Thoracic aorta (tissue), 2 donors: ENCODE measurements around the gene MEGF9. TPM values are rescaled to one million over a fixed set of nuclear protein-coding genes. Genes with fewer than 3 reads are reported as not detected.

Source experiments
- ATAC-seq: fragments of 150-250 bp; one replicate; pipeline ENCODE4 v1.8.0; 2017; ENCODE audit warnings: low read depth; ENCODE audit not compliant: insufficient number of reproducible peaks, low FRiP score
- DNase-seq: peaks from one replicate; pipeline ENCODE4 v3.0.0-alpha.2; 2020; ENCODE audit warnings: low spot score
- H3K27ac ChIP-seq, 2 donors: fragments of 200-600 bp; sonication (generic); 1 replicate in 1 of 2; 2 replicates in 1 of 2; pipeline ENCODE4 v1.5.1; 2016; ENCODE audit warnings: mild to moderate bottlenecking in 2 of 2, moderate library complexity in 2 of 2
- H3K27me3 ChIP-seq: fragments of 200-600 bp; sonication (generic); replicated peaks from 2 replicates; pipeline ENCODE4 v1.6.0; 2016; ENCODE audit warnings: mild to moderate bottlenecking; ENCODE audit not compliant: insufficient read depth
- H3K36me3 ChIP-seq: fragments of 200-600 bp; sonication (generic); one replicate; pipeline ENCODE4 v1.5.1; 2016
- H3K4me1 ChIP-seq, 2 donors: fragments of 200-600 bp; sonication (generic); 1 replicate in 1 of 2; 2 replicates in 1 of 2; pipeline versions ENCODE4 v1.5.1 to v1.6.0; 2016; ENCODE audit warnings: low read depth in 2 of 2, mild to moderate bottlenecking in 1 of 2; ENCODE audit not compliant: control insufficient read depth in 1 of 2
- H3K4me3 ChIP-seq: fragments of 200-600 bp; sonication (generic); 2 replicates; pipeline ENCODE4 v1.5.1; 2016; ENCODE audit warnings: mild to moderate bottlenecking
- H3K9me3 ChIP-seq: fragments of 200-600 bp; sonication (generic); 2 replicates; pipeline ENCODE4 v1.5.1; 2016
- total RNA-seq, 2 donors: library from RNA; depleted of rRNA; stranded (reverse); fragments of >200 nt; gene quantifications; one replicate each; pipeline versions ENCODE4 v1.1.0 to v1.2.3, GENCODE V29; 2016
- TF ChIP-seq, protein P1 (sequence below): fragments of 200-600 bp; sonication (generic); IDR thresholded peaks from one replicate; pipeline ENCODE4 v1.5.1; 2019; ENCODE audit warnings: antibody characterized with exemption

MEGF9 gene
- total RNA-seq, 2 donors from 2014 or later = 19.2 to 27.3 TPM

DNA sequence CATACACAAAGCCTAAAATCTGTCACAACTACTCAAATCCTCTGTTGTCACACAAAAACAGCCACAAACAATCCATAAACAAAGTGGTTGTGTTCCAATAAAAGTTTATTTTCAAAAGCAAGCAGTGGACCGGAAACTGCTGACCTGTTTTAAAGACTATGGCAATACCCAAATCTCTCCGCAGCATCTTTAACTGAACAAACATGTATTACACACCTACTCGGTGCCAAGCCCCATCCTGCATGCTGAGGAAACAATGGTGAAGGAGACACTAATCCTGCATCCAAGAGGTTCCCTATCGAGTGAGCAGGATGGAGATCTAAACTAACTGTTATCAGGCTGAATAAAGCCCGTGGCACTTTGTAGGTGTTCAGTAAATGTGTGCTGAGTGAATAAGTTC lies 145.5 kb downstream of the MEGF9 start:
- TF ChIP-seq, protein P1, sequence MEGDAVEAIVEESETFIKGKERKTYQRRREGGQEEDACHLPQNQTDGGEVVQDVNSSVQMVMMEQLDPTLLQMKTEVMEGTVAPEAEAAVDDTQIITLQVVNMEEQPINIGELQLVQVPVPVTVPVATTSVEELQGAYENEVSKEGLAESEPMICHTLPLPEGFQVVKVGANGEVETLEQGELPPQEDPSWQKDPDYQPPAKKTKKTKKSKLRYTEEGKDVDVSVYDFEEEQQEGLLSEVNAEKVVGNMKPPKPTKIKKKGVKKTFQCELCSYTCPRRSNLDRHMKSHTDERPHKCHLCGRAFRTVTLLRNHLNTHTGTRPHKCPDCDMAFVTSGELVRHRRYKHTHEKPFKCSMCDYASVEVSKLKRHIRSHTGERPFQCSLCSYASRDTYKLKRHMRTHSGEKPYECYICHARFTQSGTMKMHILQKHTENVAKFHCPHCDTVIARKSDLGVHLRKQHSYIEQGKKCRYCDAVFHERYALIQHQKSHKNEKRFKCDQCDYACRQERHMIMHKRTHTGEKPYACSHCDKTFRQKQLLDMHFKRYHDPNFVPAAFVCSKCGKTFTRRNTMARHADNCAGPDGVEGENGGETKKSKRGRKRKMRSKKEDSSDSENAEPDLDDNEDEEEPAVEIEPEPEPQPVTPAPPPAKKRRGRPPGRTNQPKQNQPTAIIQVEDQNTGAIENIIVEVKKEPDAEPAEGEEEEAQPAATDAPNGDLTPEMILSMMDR = no peak
- Histone ChIP-seq H3K4me1 (peaks cover 16 to 32% of the 10 kb centered on the region in 2 donors), H3K27ac (no peak overlapping the region), H3K9me3 (no peaks in the 10 kb centered on the region), H3K4me3 (no peak overlapping the region), H3K27me3 (no peaks in the 10 kb centered on the region), H3K36me3 (peaks cover 34% of the 10 kb centered on the region)
- ATAC-seq (no peak), DNase-seq (no peak)

DNA sequence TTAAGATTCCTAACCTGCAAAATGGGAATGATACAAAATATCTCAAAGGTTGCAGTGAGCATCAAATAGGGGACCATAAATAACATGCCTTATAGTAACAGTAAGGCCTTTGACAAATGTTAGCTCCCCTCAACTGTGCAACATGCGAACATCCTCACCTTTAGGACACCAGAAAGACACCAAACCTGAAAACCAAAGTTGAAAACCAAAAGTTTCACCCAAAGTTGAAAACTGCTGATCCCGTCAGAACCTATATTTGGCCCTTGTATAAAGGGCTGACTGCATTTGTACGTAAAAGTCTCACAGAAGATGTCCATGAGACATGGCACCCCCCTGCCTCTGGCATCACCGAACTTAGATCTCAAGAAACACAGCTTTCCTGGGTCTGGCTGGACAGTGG lies 146.4 kb downstream of the MEGF9 start:
- Histone ChIP-seq H3K9me3 (no peaks in the 10 kb centered on the region), H3K36me3 (peaks cover 35% of the 10 kb centered on the region), H3K27me3 (no peaks in the 10 kb centered on the region), H3K4me1 (peaks cover 16 to 31% of the 10 kb centered on the region in 2 donors), H3K4me3 (no peak overlapping the region), H3K27ac (no peak overlapping the region)
- no peak for DNase-seq
- no peak for ATAC-seq
- TF ChIP-seq, protein P1 = no peak

DNA sequence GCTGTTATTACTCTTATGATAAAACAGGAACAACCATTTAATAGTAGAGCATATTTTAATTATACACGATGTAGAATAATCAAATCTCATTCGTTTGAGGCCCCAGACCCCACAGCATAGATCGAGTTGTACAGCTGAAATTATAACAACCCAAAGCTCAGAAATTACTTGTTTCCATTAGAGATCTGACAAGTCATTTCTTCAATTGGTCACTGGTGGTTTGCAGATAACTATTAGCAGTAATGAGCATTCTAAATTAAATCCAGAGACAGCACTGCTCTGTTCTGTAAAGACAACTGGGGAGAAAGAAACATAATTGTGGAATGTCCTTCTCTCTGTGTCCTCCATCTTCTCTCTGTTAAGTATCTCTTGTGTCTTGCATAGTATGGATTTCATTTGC lies 147.2 kb downstream of the MEGF9 start:
- no peak for ATAC-seq
- no peaks in the 10 kb centered on the region for H3K27me3 ChIP-seq
- no peak for DNase-seq
- H3K4me3 ChIP-seq = no peak overlapping the region
- H3K36me3 ChIP-seq = peaks cover 35% of the 10 kb centered on the region
- no peaks in the 10 kb centered on the region for H3K9me3 ChIP-seq
- peaks cover 13 to 23% of the 10 kb centered on the region in 2 donors for H3K4me1 ChIP-seq
- no peak overlapping the region for H3K27ac ChIP-seq
- TF ChIP-seq, protein P1 = no peak

DNA sequence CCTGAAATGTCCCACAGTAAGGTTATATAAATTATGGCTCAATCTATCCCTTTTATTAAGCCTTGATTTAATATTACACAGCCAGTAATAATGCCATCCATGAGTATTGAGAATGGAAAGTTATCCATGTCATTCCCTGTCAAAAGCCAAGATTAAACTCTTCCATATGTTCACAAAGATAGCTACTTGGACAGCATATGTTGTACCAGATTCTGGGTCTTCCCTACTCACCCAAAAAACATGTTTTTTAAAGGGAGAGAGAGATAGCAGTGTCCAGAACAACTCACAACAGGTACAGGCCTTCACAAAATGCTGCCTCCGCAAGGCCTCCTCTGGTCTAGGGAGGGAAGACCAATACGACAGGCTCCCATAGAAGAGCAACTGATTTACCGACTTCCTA lies 149.7 kb downstream of the MEGF9 start:
- H3K36me3 ChIP-seq = peaks cover 33% of the 10 kb centered on the region
- no peaks in the 10 kb centered on the region for H3K27me3 ChIP-seq
- H3K4me3 ChIP-seq = no peak overlapping the region
- no peak for ATAC-seq
- no peaks in the 10 kb centered on the region for H3K9me3 ChIP-seq
- TF ChIP-seq, protein P1 = no peak
- no peak overlapping the region for H3K27ac ChIP-seq
- H3K4me1 ChIP-seq = no peaks in the 10 kb centered on the region
- no peak for DNase-seq

DNA sequence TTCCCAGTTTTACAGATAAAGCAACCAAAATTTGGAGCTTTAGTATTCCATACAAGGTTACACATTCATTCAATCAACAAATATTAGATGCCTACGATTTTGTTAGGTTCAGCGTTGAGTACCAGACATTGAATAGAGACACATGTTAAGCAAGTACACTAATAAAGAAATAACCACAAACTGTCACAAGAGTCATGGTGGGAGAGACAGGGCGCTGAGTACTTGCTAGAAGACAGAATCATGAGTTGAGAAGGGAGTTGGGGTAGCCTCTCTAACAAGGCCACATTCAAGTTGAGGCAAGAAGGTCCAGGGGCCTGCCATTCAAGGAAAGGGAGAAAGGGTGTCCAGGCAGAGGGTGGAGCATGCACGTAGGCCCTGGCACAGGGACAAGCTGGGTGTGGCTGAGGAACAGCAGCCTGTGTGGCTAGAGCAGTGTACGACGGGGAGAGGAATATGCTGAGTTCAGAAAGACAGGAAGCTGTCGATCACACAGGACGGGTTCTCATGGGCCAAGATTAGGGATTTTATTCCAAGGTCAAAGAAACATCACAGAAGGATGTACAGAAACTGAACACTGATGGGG lies 151.3 kb downstream of the MEGF9 start:
- Histone ChIP-seq H3K9me3 (no peaks in the 10 kb centered on the region), H3K4me3 (no peak overlapping the region), H3K4me1 (no peaks in the 10 kb centered on the region), H3K27ac (no peak overlapping the region), H3K36me3 (peaks cover 25% of the 10 kb centered on the region), H3K27me3 (no peaks in the 10 kb centered on the region)
- DNase-seq (no peak), ATAC-seq (no peak)
- TF ChIP-seq, protein P1 = no peak
